HS-5 (cell line): ENCODE measurements around the gene PEBP1.

Source experiments
- DNase-seq: peaks from one replicate; pipeline ENCODE4 v3.0.0-alpha.2; 2012; ENCODE audit warnings: low read depth

Gene PEBP1

DNA sequence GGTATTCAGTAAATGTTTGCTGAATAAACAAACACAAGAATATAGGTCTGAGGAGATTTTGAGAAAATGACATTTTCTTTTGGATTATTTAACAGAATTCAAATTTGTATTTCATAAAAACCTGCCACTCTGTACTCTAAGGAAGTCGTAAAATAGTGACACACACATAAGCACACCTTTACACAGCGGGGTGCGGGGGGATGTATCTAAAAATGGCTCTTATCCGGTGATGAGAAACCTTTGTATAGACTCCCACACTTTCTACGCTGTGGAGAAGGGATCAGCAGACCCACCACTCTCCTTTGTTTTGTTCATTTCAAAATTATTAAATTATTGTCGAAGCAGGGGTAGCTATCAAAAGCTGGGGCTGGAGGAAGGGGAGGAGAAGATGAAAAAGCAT is 58.0 kb downstream of the PEBP1 start:
- no peak for DNase-seq
